GM13976 (cell line): ENCODE measurements around the gene CTNNBIP1.

Experiments
- DNase-seq: peaks from one replicate; pipeline ENCODE4 v3.0.0; 2012; ENCODE audit warnings: low spot score
- CTCF ChIP-seq: IDR thresholded peaks from 2 replicates; pipeline ENCODE4 v1.5.1; 2012; ENCODE audit warnings: borderline replicate concordance, mild to moderate bottlenecking; ENCODE audit not compliant: insufficient read depth; ENCODE audit errors: extremely low read depth, missing control alignments, control extremely low read depth
- in situ Hi-C: fragments of 300-500 bp; cut with MboI; formaldehyde crosslinking; loops from one replicate; pipeline ENCODE4 v1.12.0; 2022; ENCODE audit warnings: low sequenced_read_pairs, mixed read lengths, inconsistent platforms; ENCODE audit not compliant: unreplicated experiment

Gene CTNNBIP1

GRCh38 chr1:9873385-9873784, 36.7 kb downstream of the CTNNBIP1 start:
- in situ Hi-C loops = loop anchor here (25.0 kb wide), 1 partner anchor 261 kb away; no protein-coding TSS in a partner anchor
- no peak for DNase-seq
- no peak for TF ChIP-seq CTCF

GRCh38 chr1:9872430-9873165, 37.5 kb downstream of the CTNNBIP1 start:
- DNase-seq = no peak
- TF ChIP-seq CTCF = no peak
- in situ Hi-C loops = loop anchor here (25.0 kb wide), 1 partner anchor 260 kb away; no protein-coding TSS in a partner anchor

GRCh38 chr1:9871707-9872425, 38.2 kb downstream of the CTNNBIP1 start:
- TF ChIP-seq CTCF = no peak
- in situ Hi-C loops = loop anchor here (25.0 kb wide), 1 partner anchor 260 kb away; no protein-coding TSS in a partner anchor
- DNase-seq = no peak

- in situ Hi-C loops = loop anchor here (25.0 kb wide), 1 partner anchor 259 kb away; no protein-coding TSS in a partner anchor
- no peak for TF ChIP-seq CTCF
- no peak for DNase-seq
These were observed 39.0 kb downstream of the CTNNBIP1 start for GRCh38 chr1:9871021-9871420.

GRCh38 chr1:9870572-9870971, 39.5 kb downstream of the CTNNBIP1 start:
- in situ Hi-C loops = loop anchor here (25.0 kb wide), 1 partner anchor 258 kb away; no protein-coding TSS in a partner anchor
- DNase-seq = no peak
- no peak for TF ChIP-seq CTCF

- no peak for TF ChIP-seq CTCF
- no peak for DNase-seq
- in situ Hi-C loops = loop anchor here (10.0 to 25.0 kb wide), 2 partner anchors 85 to 258 kb away; no protein-coding TSS in a partner anchor
These were observed 40.2 kb downstream of the CTNNBIP1 start for GRCh38 chr1:9869831-9870251.
